Liver (tissue), 9 donors: Measurements from ENCODE around the gene TMEM245. TPM values are rescaled to one million over a fixed set of nuclear protein-coding genes. Genes with fewer than 3 reads are reported as not detected.

Experiments
- DNase-seq: peaks from one replicate; pipeline ENCODE4 v3.0.0-alpha.2; 2017; ENCODE audit warnings: low spot score
- H3K27ac ChIP-seq, 2 donors: one replicate each; pipeline ENCODE4 v1.7.0; 2013; ENCODE audit warnings: inconsistent platforms in 2 of 2, low read length in 2 of 2, control low read depth in 1 of 2, low read depth in 1 of 2, mild to moderate bottlenecking in 1 of 2
- H3K27me3 ChIP-seq, 4 donors: one replicate each; pipeline versions ENCODE4 v1.6.1 to v1.7.0; 2013; ENCODE audit warnings: low read length in 3 of 4, inconsistent platforms in 1 of 4, mild to moderate bottlenecking in 1 of 4, moderate library complexity in 1 of 4; ENCODE audit not compliant: control insufficient read depth in 4 of 4, insufficient read depth in 4 of 4
- H3K36me3 ChIP-seq, 4 donors: one replicate each; pipeline versions ENCODE4 v1.6.1 to v1.7.0; 2013; ENCODE audit warnings: low read length in 3 of 4, mild to moderate bottlenecking in 3 of 4, low read depth in 1 of 4, moderate library complexity in 1 of 4; ENCODE audit not compliant: control insufficient read depth in 4 of 4, insufficient read depth in 3 of 4
- H3K4me1 ChIP-seq, 4 donors: one replicate each; pipeline versions ENCODE4 v1.6.1 to v1.7.0; 2013; ENCODE audit warnings: low read length in 3 of 4, mild to moderate bottlenecking in 3 of 4, moderate library complexity in 1 of 4; ENCODE audit not compliant: control insufficient read depth in 4 of 4, insufficient read depth in 4 of 4
- H3K4me3 ChIP-seq, 3 donors: one replicate each; pipeline versions ENCODE4 v1.6.1 to v1.7.0; 2013; ENCODE audit warnings: low read length in 3 of 3, control low read depth in 1 of 3, low read depth in 1 of 3, mild to moderate bottlenecking in 1 of 3
- H3K9ac ChIP-seq, 2 donors: one replicate each; pipeline ENCODE4 v1.7.0; 2013; ENCODE audit warnings: low read length in 2 of 2, mild to moderate bottlenecking in 2 of 2, moderate library complexity in 2 of 2, control low read depth in 1 of 2, low read depth in 1 of 2
- H3K9me3 ChIP-seq, 4 donors: one replicate each; pipeline versions ENCODE4 v1.6.1 to v1.7.0; 2013; ENCODE audit warnings: low read length in 3 of 4; ENCODE audit not compliant: control insufficient read depth in 4 of 4
- EGR1 ChIP-seq, 2 donors: IDR thresholded peaks; 2 replicates each; pipeline ENCODE4 v1.6.1; 2016 to 2018; ENCODE audit warnings: antibody characterized with exemption in 2 of 2, low read depth in 2 of 2
- FOXA1 ChIP-seq: IDR thresholded peaks from 2 replicates; pipeline ENCODE4 v1.6.1; 2016; ENCODE audit warnings: antibody characterized with exemption
- FOXA2 ChIP-seq: IDR thresholded peaks from 2 replicates; pipeline ENCODE4 v1.6.1; 2016; ENCODE audit warnings: antibody characterized with exemption
- GABPA ChIP-seq, 2 donors: IDR thresholded peaks in 1 of 2; conservative IDR thresholded peaks in 1 of 2; 2 replicates each; pipeline ENCODE4 v1.6.1; 2016; ENCODE audit warnings: antibody characterized with exemption in 2 of 2, mild to moderate bottlenecking in 1 of 2, moderate library complexity in 1 of 2
- HNF4A ChIP-seq, 2 donors: conservative IDR thresholded peaks; 2 replicates each; pipeline ENCODE4 v1.6.1; 2016; ENCODE audit warnings: antibody characterized with exemption in 2 of 2, mild to moderate bottlenecking in 2 of 2
- HNF4G ChIP-seq: IDR thresholded peaks from 2 replicates; pipeline ENCODE4 v1.6.1; 2016; ENCODE audit warnings: antibody characterized with exemption
- JUND ChIP-seq, 2 donors: IDR thresholded peaks; 2 replicates each; pipeline ENCODE4 v1.6.1; 2016; ENCODE audit warnings: antibody characterized with exemption in 2 of 2
- NR2F2 ChIP-seq: IDR thresholded peaks from 2 replicates; pipeline ENCODE4 v1.6.1; 2016; ENCODE audit warnings: antibody characterized with exemption
- RAD21 ChIP-seq, 2 donors: IDR thresholded peaks; 2 replicates each; pipeline ENCODE4 v1.6.1; 2016; ENCODE audit warnings: antibody characterized with exemption in 2 of 2, mild to moderate bottlenecking in 2 of 2
- RXRA ChIP-seq, 2 donors: IDR thresholded peaks; 2 replicates each; pipeline ENCODE4 v1.6.1; 2017 to 2018; ENCODE audit warnings: antibody characterized with exemption in 2 of 2, mild to moderate bottlenecking in 1 of 2
- SP1 ChIP-seq: IDR thresholded peaks from 2 replicates; pipeline ENCODE4 v1.6.1; 2018; ENCODE audit warnings: antibody characterized with exemption, mild to moderate bottlenecking
- TAF1 ChIP-seq: conservative IDR thresholded peaks from 2 replicates; pipeline ENCODE4 v1.6.1; 2016; ENCODE audit warnings: antibody characterized with exemption, mild to moderate bottlenecking
- YY1 ChIP-seq: IDR thresholded peaks from 2 replicates; pipeline ENCODE4 v1.6.1; 2016; ENCODE audit warnings: antibody characterized with exemption, mild to moderate bottlenecking
- WGBS: extraction: QIAGEN DNeasy Blood & Tissue Kit; methylation state at CpG from one replicate; pipeline ENCODE4 v1.1.7; 2013; 5-methylcytosine and 5-hydroxymethylcytosine counted together
- polyA plus RNA-seq, 2 donors: library from polyadenylated mRNA; stranded (reverse) in 1 of 2; unstranded in 1 of 2; fragments of 200-250 nt in 1 of 2; fragments of >200 nt in 1 of 2; fragmentation: Nextera tagmentation in 1 of 2; extraction: Ambion mirVana in 1 of 2; gene quantifications; one replicate each; pipeline versions ENCODE4 v1.2.1 to v1.2.3, GENCODE V29; 2013 to 2015
- total RNA-seq, 2 donors: library from RNA; depleted of rRNA; stranded (reverse); fragments of >200 nt; gene quantifications; one replicate each; pipeline ENCODE4 v1.2.3, GENCODE V29; 2014
- TF ChIP-seq, protein P1 (sequence below): IDR thresholded peaks from 2 replicates; pipeline ENCODE4 v1.6.1; 2016; ENCODE audit warnings: antibody characterized with exemption
- TF ChIP-seq, protein P2 (sequence below): IDR thresholded peaks from 2 replicates; pipeline ENCODE4 v1.6.1; 2016; ENCODE audit warnings: antibody characterized with exemption
- TF ChIP-seq, protein P3 (sequence below): IDR thresholded peaks from 2 replicates; pipeline ENCODE4 v1.6.1; 2016; ENCODE audit warnings: antibody characterized with exemption
- TF ChIP-seq, protein P4 (sequence below): IDR thresholded peaks from 2 replicates; pipeline ENCODE4 v1.6.1; 2016; ENCODE audit warnings: antibody characterized with exemption, mild to moderate bottlenecking
- donor health status: healthy.
- donor health status: healthy.
- donor health status: healthy.
- donor health status: healthy.
- donor health status: healthy.

The TMEM245 gene
- total and polyA plus RNA-seq, 4 donors, result 13.7 to 75.3 (median 31.2) TPM

DNA sequence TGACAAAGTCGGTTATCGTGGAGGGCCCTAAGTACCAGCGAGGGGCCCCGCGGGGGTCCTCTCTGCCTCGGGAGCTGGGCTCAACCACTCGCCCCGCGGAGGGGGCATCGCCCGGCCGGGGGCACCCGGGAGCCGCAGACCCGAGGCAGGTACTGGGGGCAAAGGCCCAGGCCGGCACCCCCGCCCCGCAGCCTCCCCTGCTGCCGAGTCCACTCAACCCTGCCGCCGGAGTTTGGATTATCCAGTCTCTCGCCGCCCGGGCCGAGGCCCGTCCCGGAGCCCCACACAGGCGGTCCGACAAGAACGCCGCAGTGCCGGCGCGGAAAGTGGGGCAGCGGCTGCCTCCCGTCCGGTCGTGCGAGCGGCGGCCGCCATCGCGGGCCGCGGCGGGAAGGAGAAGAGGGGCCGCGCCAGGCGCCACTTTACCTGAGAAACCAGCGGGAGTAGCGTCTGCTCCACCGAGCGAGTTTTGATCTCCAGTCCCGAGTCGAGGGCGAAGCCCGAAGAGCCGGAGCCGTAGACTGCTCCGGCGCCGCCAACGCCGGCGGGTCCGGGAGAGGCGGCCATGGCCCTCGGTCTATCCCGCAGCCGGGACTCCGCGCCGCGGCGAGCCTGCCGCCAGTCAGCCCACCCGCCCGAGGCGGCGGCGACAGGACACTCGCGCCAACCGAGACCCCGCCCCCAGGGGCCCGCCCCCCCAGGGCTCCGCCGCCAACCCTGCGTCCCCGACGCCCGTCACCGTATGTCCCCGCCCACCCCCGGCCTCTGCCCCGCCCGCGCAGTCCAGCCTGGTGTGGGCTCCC is 106.7 kb downstream of the TMEM245 start, which contains the start of gene CTNNAL1:
TSS of gene CTNNAL1 (minus strand) at position 624 of the 803 bp plus-strand sequence. CDS start at position 567, 57 bp downstream.
- H3K27ac ChIP-seq, result peak within 1 kb of the TSS; percentile 88 to 90
- H3K9me3 ChIP-seq, result no peaks in the 10 kb centered on the region
- TF ChIP-seq GABPA (IDR thresholded peaks at IDR 0.05 in 1 of 2, conservative IDR thresholded peaks at IDR 0.05 in 1 of 2) (no peak), RAD21 (IDR thresholded peaks at IDR 0.05) (no peak), YY1 (no peak), FOXA2 (no peak), SP1 (no peak), JUND (IDR thresholded peaks at IDR 0.05) (no peak), EGR1 (IDR thresholded peaks at IDR 0.05; ENCODE audit: low read depth in 2 of 2) (no peak), NR2F2 (no peak)
- TF ChIP-seq, protein P1, sequence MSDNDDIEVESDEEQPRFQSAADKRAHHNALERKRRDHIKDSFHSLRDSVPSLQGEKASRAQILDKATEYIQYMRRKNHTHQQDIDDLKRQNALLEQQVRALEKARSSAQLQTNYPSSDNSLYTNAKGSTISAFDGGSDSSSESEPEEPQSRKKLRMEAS, result no peak
- TF ChIP-seq, protein P2, sequence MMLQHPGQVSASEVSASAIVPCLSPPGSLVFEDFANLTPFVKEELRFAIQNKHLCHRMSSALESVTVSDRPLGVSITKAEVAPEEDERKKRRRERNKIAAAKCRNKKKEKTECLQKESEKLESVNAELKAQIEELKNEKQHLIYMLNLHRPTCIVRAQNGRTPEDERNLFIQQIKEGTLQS, result no peak
- peak within 1 kb of the TSS; percentile 60 to 85 for H3K9ac ChIP-seq
- H3K27me3 ChIP-seq, result no peaks in the 10 kb centered on the region
- peaks cover 4 to 26% (median 11%) of the 10 kb centered on the region in 4 donors for H3K4me1 ChIP-seq
- WGBS, result under 1% methylated on average over 99 of the region's 99 CpGs
- no peaks in the 10 kb centered on the region for H3K36me3 ChIP-seq
- peak within 1 kb of the TSS; percentile 65 to 88 (median 86) for H3K4me3 ChIP-seq
- DNase-seq, result peak; percentile 99

DNA sequence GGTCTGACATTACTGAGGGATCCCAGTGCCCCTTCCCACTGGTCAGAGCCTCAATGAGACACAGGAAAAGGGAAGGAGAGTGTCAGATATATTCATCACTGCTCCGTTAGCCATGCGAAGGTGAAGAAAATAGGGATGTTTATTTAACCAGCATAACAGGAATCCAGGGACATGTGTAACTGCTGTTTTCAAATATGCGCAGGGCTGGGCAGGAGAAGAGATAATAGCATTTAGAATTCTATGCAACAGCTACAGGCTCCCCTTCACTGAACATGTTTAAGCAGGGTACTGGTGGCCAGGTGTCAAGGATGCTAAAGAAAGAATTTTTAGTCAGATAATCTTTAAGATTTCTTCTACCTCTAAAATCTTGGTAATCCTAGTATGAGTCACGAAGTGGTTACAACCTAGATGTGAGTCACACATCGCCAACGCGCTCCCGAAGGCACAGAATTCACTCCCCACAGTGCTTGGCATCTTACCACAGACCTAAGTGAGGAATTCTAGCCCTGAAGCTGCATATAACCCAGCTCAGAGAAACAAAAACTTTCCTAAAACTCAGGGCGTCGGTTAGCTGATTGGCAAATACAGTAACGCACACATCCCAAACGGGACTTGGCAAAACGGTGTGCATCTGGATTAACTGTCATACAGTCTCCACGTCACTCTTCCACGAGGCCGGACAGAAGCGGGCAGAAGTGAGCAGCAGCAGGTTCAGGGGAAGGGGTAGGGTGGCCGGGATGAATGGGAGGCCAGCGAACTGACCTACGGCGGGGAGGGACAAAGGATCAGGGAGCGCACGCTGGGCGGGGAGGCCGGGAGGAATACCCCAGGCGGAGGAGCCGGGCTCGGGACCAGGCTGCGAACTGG is 107.5 kb downstream of the TMEM245 start:
- 7% methylated on average over 29 of the region's 29 CpGs for WGBS

More for the DNA sequence above, 107.5 kb downstream of the TMEM245 start:
- H3K27me3 ChIP-seq, result no peaks in the 10 kb centered on the region
- peaks cover 3 to 20% (median 10%) of the 10 kb centered on the region in 4 donors for H3K4me1 ChIP-seq
- peak overlapping the region; percentile 87 to 90 for H3K27ac ChIP-seq
- peak; percentile 60 for DNase-seq
- TF ChIP-seq EGR1 (IDR thresholded peaks at IDR 0.05; ENCODE audit: low read depth in 2 of 2) (no peak), HNF4A (conservative IDR thresholded peaks at IDR 0.05) (no peak), HNF4G (no peak), RAD21 (IDR thresholded peaks at IDR 0.05) (no peak), TAF1 (no peak), JUND (IDR thresholded peaks at IDR 0.05) (peak in 1 of 2 donors; percentile 63), YY1 (peak; percentile 16), RXRA (IDR thresholded peaks at IDR 0.05) (no peak), FOXA1 (no peak), FOXA2 (no peak), NR2F2 (no peak), GABPA (IDR thresholded peaks at IDR 0.05 in 1 of 2, conservative IDR thresholded peaks at IDR 0.05 in 1 of 2) (no peak)
- TF ChIP-seq, protein P3, sequence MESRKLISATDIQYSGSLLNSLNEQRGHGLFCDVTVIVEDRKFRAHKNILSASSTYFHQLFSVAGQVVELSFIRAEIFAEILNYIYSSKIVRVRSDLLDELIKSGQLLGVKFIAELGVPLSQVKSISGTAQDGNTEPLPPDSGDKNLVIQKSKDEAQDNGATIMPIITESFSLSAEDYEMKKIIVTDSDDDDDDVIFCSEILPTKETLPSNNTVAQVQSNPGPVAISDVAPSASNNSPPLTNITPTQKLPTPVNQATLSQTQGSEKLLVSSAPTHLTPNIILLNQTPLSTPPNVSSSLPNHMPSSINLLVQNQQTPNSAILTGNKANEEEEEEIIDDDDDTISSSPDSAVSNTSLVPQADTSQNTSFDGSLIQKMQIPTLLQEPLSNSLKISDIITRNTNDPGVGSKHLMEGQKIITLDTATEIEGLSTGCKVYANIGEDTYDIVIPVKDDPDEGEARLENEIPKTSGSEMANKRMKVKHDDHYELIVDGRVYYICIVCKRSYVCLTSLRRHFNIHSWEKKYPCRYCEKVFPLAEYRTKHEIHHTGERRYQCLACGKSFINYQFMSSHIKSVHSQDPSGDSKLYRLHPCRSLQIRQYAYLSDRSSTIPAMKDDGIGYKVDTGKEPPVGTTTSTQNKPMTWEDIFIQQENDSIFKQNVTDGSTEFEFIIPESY, result no peak
- TF ChIP-seq, protein P2, result no peak
- TF ChIP-seq, protein P1, result peak; percentile 21
- TF ChIP-seq, protein P4, sequence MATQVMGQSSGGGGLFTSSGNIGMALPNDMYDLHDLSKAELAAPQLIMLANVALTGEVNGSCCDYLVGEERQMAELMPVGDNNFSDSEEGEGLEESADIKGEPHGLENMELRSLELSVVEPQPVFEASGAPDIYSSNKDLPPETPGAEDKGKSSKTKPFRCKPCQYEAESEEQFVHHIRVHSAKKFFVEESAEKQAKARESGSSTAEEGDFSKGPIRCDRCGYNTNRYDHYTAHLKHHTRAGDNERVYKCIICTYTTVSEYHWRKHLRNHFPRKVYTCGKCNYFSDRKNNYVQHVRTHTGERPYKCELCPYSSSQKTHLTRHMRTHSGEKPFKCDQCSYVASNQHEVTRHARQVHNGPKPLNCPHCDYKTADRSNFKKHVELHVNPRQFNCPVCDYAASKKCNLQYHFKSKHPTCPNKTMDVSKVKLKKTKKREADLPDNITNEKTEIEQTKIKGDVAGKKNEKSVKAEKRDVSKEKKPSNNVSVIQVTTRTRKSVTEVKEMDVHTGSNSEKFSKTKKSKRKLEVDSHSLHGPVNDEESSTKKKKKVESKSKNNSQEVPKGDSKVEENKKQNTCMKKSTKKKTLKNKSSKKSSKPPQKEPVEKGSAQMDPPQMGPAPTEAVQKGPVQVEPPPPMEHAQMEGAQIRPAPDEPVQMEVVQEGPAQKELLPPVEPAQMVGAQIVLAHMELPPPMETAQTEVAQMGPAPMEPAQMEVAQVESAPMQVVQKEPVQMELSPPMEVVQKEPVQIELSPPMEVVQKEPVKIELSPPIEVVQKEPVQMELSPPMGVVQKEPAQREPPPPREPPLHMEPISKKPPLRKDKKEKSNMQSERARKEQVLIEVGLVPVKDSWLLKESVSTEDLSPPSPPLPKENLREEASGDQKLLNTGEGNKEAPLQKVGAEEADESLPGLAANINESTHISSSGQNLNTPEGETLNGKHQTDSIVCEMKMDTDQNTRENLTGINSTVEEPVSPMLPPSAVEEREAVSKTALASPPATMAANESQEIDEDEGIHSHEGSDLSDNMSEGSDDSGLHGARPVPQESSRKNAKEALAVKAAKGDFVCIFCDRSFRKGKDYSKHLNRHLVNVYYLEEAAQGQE, result no peak
- H3K9ac ChIP-seq, result peak overlapping the region; percentile 60 to 85
- H3K4me3 ChIP-seq, result peak overlapping the region; percentile 64 to 88 (median 65)
- H3K36me3 ChIP-seq, result no peaks in the 10 kb centered on the region
- H3K9me3 ChIP-seq, result no peaks in the 10 kb centered on the region
